HG03442 (cell line): ENCODE measurements around the gene CLIC6.
"Not testable (repeated sequence)": the region's sequence is repeated elsewhere in the genome, so short reads cannot be mapped to it uniquely, and the experiment has no call there.

Source experiments
- ATAC-seq: cut with Tn5 transposase; IDR thresholded peaks from one replicate; pipeline ENCODE4 v1.9.1; 2021; ENCODE audit warnings: mild to moderate bottlenecking, moderate library complexity; ENCODE audit not compliant: unreplicated experiment

Gene CLIC6

DNA sequence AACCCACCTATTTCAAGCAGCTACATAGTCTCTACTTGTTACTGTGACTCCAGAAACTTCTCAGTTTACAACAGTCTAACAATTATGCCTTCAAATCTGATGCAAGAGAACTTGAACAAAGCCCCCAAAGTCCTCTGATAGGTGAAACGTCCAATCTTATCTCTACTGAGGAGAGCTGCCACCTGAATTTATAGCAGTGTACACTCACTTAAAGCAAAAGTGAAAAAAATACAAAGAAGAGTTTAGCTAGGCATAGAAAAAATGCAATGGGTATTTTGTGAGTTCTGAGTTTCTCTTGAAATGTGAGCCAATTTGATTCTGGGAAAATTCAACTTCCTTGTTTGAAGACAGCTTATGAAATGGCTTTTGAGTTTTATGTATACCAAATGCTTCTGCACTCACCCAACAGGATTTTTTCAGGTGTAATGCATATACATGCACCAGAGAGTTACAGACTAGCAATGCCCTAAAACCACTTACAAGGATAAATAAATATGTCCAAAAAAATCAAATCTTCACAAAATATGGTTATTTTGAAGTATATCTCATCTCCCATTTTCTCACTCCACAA lies 17.8 kb upstream of the CLIC6 start:
- ATAC-seq = no peak

DNA sequence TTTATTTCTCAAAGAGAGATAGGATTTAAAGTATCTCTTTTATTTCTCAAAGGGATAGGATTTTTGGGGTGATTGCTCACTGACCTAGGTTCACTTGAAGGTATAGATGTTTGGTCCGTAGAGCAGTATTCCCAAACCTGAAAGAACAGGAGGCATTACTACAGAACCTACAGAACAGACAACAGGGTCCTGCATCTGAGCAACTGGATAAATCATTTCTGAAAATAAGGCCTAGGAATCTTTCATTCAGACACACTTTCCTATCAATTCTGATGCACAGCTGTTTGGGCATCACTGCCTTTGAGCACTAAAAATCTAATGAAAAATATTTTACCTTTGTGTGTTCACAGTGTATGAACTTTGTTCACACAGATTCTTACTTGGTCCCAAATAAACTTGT lies 17.2 kb upstream of the CLIC6 start:
- ATAC-seq = no peak

DNA sequence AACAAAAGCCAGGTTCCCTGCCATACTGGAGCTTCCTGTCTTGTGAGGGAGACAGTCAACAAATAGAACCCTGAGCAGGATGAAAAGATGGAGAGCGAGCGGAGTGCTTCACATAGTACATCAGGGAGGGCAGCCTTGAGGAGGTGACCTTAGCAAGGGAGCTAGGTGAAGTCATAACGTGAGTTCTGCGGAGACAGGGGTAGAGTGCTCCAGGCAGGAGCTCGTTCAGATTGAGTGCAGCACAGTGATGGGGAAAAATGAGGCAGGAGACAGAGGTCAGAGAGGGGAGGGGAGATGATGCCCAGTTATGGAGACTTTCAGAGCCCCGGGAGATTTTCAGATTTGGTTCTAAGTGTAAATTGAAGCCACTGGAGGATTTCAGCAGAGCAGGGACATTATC lies 15.3 kb upstream of the CLIC6 start:
- ATAC-seq = no peak

DNA sequence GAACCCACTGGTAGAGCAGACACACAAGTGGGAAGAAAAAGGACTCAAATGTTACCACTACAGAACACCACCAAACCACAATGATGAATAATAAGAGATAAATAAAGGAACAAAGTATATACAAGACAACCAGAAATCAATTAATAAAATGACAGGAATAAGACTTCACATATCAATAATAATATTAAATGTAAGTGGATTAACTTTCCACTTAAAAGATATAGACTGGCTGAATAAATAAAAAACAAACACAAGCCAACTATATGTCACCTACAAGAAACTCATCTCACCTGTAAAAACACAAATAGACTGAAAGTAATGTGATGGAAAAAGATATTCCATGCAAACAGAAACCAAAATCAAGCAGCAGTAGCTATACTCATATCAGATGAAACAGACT lies 6.9 kb upstream of the CLIC6 start:
- ATAC-seq = no peak

DNA sequence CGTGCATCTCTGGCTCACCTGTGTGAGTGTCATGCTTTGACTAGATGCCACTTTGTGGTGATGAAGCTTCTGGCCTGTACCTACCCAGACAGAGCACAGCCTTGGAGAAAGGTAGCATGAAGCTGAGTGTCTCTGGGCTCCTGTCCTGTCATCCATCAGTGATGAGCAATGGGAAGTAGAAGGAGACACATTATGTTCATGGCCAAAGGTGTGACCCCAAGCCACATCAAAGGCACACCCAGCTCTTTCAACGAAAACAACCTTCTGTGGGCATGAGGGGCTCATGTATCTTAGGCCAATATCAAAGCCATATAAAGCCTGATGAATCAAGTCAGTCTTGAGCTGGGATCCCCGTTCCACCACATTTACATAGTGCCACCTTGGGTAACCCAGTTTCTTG lies 1.0 kb upstream of the CLIC6 start:
- no peak for ATAC-seq

DNA sequence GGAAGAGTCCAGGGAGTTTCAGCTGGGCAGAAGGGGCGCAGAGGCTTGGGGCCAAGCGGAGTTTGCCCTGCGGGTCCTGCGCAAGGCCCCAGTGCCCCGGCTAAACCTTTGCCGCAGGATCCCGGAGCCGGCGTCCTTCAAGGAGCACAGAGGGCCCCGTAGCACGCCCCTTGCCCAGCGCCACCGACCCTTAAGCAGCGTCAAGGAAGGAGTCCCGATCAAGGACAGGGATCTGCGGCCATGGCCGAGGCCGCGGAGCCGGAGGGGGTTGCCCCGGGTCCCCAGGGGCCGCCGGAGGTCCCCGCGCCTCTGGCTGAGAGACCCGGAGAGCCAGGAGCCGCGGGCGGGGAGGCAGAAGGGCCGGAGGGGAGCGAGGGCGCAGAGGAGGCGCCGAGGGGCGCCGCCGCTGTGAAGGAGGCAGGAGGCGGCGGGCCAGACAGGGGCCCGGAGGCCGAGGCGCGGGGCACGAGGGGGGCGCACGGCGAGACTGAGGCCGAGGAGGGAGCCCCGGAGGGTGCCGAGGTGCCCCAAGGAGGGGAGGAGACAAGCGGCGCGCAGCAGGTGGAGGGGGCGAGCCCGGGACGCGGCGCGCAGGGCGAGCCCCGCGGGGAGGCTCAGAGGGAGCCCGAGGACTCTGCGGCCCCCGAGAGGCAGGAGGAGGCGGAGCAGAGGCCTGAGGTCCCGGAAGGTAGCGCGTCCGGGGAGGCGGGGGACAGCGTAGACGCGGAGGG lies 520 bp downstream of the CLIC6 start:
- ATAC-seq = peak; percentile 56

DNA sequence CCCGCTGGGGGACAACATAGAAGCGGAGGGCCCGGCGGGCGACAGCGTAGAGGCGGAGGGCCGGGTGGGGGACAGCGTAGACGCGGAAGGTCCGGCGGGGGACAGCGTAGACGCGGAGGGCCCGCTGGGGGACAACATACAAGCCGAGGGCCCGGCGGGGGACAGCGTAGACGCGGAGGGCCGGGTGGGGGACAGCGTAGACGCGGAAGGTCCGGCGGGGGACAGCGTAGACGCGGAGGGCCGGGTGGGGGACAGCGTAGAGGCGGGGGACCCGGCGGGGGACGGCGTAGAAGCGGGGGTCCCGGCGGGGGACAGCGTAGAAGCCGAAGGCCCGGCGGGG lies 1.1 kb downstream of the CLIC6 start:
- ATAC-seq = not testable (repeated sequence)

DNA sequence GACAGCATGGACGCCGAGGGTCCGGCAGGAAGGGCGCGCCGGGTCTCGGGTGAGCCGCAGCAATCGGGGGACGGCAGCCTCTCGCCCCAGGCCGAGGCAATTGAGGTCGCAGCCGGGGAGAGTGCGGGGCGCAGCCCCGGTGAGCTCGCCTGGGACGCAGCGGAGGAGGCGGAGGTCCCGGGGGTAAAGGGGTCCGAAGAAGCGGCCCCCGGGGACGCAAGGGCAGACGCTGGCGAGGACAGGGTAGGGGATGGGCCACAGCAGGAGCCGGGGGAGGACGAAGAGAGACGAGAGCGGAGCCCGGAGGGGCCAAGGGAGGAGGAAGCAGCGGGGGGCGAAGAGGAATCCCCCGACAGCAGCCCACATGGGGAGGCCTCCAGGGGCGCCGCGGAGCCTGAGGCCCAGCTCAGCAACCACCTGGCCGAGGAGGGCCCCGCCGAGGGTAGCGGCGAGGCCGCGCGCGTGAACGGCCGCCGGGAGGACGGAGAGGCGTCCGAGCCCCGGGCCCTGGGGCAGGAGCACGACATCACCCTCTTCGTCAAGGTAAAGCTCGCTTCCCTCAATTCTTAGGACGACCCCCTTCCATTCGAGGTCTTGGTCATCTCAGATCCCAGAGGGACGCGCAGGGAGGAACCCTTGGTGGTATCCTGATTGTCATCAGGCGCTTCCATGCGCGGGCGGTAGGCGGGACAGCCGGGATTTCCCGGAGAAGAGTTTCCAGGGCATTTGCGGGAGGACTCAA lies 1.6 kb downstream of the CLIC6 start:
- ATAC-seq = no peak

DNA sequence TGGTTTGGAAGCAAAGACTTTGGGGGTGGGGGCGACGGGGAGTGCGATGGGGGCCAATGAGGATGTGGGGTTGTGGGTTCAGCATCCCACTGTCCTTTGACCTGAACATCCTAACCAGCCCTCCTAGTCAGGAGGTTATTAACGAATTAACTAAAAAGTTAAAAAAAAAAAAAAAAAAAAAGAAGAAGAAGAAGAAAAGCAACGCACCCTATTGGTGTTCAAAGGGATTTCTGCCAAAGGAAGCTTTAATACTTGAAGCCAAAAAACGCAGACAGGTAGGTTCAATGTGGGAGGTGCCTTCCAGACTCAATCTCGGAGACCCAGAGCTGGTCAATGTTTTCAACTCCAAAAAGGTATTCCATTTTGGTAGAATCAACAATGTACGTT lies 2.2 kb downstream of the CLIC6 start:
- ATAC-seq = no peak

DNA sequence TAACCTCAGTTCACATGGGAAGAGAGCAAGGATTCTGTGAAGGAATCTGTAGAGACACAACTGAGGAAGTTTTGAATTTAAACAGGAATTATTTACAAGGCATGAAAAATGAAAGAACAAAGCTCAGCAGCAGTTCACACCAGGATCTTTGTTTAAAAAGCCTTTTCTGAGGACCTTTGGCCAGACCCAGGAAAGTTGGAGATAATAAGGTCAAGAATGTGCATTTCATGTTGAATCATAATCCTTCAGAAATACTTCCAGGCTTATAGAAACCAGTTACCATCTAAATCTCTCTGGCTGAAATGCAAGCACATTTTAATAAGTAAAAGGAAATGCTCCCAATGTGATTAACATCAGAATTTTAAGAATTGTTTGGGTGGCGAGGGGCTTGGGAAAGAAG lies 2.7 kb downstream of the CLIC6 start:
- ATAC-seq = no peak

DNA sequence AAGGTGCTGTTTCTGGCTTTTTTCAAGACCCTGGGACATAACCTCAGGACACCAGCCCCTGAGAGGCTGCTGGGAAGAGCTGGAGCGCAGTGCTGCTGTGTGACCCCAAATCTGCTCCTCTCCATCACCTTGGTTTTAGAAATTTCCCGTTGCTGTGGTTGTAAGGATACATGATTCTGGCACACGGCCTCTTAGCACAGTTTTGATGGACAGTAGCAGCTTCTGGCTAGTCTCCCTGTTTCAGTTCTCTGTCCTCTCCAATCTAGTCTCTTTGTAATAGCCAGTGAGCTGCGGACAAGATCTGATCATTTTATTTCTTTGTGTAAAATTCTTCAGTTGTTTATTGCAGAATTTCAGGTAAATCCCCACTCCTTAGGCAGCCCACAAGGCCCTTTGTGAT lies 3.1 kb downstream of the CLIC6 start:
- no peak for ATAC-seq

DNA sequence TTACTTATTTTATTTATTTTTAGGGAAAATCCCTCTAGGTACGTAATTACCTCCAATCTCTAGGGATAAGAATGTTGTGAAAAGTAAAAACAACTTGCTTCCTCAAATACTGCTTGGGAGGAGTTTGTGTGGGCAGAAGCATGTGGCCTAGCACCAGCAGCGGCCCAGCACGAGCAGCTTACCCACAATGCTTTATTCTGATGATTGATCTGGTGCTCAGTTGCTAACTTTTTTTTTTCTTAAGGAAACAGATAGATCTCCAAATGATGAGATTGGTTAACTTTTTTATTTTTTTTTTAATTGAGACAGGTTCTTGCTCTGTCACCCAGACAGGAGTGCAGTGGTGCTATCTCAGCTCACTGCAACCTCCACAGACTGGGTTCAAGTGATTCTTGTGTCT lies 4.2 kb downstream of the CLIC6 start:
- ATAC-seq = no peak

DNA sequence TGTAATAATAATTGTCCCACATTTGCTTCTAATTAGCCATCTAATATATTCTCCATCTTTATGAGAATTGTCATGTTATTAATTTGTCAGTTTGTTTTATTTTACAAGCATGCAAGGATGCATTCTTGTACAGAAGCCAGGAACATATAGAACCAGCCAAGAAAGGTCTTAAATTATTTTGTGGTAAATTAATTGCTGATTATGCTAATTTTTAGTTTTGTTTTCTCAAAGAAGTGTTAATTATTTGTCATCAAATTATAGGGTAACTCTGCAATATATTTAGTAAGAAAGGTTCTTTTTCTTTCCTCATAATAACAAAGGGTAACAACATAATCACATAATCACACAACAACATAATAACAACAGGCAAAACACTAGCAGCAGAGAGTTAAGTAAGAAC lies 5.7 kb downstream of the CLIC6 start:
- no peak for ATAC-seq

DNA sequence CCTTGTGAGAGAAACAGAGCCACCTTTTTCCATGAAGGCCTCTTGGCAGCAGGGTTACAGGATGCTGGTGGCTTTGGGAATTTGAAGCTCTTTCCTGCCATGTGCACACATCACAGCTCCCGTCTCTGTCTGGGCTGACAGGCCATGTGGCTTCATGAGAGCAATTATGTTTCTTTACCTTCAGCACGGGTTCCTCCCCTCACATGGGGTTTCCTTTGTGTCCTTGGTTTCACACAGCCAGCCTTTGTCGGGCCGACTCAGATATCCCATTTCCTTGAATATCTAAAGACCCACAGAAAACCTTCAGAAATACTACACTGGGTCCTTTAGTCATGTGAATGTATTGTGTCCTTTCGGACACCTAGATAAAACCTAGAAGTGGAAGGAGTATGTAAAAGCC lies 7.1 kb downstream of the CLIC6 start:
- no peak for ATAC-seq

DNA sequence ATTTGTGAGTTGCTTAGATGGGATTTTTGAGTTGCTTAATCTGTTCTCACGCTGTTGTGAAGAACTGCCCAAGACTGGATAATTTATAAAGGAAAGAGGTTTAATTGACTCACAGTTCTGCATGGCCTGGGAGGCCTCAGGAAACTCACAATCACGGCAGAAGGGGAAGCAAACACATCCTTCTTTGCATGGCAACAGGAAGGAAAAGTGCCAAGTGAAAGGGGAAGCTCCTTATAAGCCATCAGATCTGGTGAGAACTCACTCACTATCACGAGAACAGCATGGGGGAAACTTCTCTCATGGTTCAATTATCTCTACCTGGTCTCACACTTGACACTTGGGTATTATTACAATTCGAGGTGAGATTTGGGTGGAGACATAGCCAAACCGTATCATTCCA lies 10.3 kb downstream of the CLIC6 start:
- no peak for ATAC-seq

DNA sequence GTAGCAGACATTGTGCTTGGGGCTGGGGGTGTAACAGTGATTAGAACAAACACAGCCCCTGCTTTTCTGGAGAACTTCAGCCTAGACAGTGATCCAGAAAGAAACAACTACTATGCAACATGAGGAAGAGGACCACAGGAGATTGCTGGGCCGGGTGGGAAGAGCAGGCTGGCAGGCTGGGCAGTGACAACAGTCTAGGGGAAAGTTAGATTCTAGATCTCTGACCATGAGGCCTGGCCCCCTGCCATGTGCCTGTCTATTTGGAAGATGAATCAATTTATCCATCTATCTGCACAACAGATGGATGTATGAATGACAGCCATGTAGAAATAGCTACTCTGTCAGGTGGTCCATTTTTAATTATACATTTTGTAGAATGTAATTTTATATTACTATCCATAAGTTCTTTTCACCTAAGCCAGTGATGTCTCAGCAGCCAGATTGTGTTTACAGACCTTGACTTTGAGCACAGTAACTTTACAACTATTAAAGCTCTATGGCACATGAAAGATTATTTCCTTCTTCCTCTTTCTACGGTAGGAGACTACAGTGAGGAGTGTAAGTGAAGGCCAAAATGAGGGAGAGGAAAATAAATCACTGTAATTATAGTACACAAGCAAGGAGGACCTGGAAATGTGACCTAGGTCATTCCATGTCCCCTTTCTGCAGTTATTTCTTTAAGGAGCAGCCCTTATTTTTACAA lies 15.5 kb downstream of the CLIC6 start:
- ATAC-seq = no peak

DNA sequence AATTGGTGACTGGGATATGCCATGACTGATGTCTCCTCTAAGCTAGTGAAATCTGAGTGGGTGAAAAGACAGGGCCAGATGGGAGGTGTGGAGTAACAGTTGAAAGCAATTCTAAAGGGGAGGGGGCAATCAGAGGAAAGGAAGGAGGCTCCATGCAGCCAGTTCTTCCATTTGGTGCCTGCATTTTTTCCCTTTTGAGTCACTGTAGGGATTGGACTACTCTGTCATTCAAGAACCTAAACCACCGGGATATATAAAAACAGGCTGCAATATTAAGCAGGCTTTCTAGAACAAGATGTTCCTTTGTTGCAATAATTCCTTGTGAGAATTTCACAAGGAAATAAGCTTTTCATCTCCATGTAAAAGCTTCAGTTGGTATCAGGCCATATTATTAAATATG lies 18.3 kb downstream of the CLIC6 start:
- ATAC-seq = no peak

DNA sequence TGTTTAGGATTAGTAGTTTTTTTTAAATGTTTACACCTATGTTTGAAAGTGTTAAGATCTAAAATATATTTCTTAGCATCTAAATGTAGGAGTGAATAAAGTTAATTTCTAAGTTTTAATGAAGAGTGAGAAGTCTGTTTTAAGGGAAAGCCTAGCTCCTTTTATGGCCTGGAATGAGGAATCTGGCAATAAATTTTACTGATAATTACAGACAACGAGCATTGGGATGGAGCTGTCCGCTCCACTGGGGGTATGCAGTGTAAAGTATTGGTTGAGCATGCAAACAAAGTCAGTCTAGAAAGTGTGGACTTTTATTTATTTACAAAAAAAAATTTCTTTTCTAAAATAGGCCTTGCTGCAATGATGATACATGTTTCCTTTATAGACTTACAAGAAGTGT lies 19.0 kb downstream of the CLIC6 start:
- ATAC-seq = no peak

DNA sequence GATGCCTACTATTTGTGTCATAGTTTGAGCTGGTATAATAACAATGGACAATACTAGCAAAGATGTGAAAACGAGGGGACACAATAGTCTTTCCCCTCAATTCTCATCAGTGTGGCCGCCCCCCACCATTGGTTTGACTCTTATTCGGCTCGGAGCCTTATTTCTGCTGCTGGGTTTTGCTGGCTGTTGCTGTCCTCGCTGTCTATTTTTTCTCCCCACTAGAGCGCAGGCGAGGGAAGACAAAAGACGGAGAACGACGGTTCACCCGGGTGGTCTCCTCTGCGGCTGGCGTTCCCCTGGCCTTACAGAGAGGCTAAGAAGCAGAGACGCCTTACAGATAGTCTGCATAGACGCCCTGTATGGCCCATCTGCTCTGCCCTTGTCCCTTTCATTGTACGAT lies 19.4 kb downstream of the CLIC6 start:
- ATAC-seq = no peak

DNA sequence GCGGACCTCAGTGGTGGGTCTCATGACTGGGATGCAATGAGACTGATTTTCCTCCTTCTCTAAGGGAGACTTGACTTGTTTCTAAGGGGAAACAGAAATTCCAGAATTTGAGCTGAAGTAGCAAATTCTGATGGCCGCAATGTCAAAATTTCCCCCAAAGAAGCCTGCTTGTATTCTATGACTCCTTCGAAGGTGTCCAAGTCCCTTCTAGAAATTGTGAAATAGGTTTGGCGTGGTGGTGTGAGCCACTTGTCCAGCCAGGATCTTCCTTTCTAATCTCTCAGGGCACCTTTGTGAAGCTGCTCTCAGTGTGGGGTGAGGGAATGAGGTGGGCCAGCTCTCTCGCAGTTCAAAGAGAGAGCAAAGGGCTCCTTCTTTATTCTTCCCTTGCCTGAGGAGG lies 19.9 kb downstream of the CLIC6 start:
- ATAC-seq = no peak

DNA sequence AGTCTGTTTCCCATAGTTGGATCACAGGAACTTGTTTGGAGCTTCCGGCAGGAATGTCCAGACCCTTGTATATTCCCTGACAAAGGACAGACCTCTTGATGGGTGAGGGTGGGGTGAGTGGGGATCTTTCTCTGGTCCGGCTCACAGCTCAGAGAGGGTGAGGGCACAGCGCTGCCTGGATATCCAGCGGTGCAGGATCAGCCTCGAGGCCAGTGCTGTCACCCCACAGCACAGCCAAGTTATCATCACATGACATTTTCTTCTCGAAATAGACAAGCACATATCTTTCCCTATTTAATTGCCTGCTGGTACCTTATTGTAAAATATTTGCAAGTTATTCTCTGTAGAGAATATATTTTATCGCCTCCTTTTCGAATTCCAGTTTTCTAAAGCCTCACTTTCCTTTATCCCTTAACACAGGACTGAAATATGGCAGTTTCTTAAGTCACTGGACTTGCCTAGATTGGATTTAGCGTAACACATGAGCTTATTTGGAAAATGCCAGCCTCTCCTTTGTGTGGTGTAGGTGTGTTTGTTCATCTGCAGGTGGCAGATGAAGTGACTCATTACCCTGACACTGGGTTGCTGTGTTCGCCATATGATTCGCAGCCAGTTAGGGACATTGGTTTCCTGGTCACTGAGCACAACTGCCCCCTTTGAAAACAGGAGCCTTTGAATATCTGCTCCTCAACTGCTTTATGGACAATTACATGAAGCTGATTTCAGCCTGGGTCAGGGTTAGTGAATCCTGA lies 21.4 kb downstream of the CLIC6 start:
- ATAC-seq = no peak
